Measurements from ENCODE around the gene HDGFL3. TPM values are rescaled to one million over a fixed set of nuclear protein-coding genes. Genes with fewer than 3 reads are reported as not detected.

The HDGFL3 gene
- total and polyA plus RNA-seq, 12 donors: 9.3 to 43.2 (median 38.3) TPM

- Histone ChIP-seq H3K36me3 (no peaks in the 10 kb centered on the region), H3K9me3 (no peaks in the 10 kb centered on the region), H3K27me3 (peaks cover 0 to 32% (median 0%) of the 10 kb centered on the region in 7 donors), H3K4me1 (peaks cover 6 to 72% (median 42%) of the 10 kb centered on the region in 9 donors), H3K4me3 (no peak overlapping the region), H3K27ac (no peak overlapping the region)
- intact Hi-C loops (cut with DNase I): loop anchor here in 6 of 10 donors (5.0 to 10.0 kb wide), 5 partner anchors 137 to 200 kb away; partner anchors contain the start of genes BTBD1 (in 4 of the 6) and C15orf40 (in 4 of the 6)
- TF ChIP-seq, protein P1, sequence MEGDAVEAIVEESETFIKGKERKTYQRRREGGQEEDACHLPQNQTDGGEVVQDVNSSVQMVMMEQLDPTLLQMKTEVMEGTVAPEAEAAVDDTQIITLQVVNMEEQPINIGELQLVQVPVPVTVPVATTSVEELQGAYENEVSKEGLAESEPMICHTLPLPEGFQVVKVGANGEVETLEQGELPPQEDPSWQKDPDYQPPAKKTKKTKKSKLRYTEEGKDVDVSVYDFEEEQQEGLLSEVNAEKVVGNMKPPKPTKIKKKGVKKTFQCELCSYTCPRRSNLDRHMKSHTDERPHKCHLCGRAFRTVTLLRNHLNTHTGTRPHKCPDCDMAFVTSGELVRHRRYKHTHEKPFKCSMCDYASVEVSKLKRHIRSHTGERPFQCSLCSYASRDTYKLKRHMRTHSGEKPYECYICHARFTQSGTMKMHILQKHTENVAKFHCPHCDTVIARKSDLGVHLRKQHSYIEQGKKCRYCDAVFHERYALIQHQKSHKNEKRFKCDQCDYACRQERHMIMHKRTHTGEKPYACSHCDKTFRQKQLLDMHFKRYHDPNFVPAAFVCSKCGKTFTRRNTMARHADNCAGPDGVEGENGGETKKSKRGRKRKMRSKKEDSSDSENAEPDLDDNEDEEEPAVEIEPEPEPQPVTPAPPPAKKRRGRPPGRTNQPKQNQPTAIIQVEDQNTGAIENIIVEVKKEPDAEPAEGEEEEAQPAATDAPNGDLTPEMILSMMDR (IDR thresholded peaks at IDR 0.05): no peak
- ATAC-seq (no peak), DNase-seq (no peak)
- WGBS, 2 donors: 55 to 56% methylated on average over 3 of the region's 3 CpGs
Observed at GRCh38 chr15:83204697-83205096, 2.9 kb downstream of the HDGFL3 start.

DNA sequence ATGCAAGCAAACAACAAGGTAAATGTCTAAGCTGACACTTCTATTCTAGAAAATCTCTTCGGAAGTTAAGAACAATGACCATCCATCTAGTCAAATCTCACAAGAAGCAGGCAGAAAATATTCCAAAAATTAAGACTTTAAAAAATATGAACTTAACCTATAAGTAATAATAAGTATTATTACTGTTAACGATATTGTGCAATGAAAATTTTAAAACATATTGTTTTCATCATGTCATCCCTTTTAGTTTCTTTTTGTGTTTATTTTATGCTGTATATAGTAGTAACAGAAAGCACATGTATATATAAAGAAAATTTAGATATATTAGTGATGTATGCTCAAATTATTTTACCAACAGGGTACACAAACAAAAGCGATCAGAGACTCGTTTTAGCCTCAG is 4.1 kb downstream of the HDGFL3 start:
- intact Hi-C loops (cut with DNase I): loop anchor here in 4 of 10 donors (1.0 to 10.0 kb wide), 4 partner anchors 94 to 199 kb away; partner anchors contain the start of genes BTBD1 (in 2 of the 4) and C15orf40 (in 1 of the 4)
- Histone ChIP-seq H3K4me3 (no peak overlapping the region), H3K27me3 (peaks cover 0 to 21% (median 0%) of the 10 kb centered on the region in 7 donors), H3K27ac (no peak overlapping the region), H3K36me3 (no peaks in the 10 kb centered on the region), H3K4me1 (peaks cover 6 to 82% (median 42%) of the 10 kb centered on the region in 9 donors), H3K9me3 (no peaks in the 10 kb centered on the region)
- DNase-seq: no peak
- 89 to 92% methylated on average over 4 of the region's 4 CpGs for WGBS, 2 donors
- ATAC-seq: no peak
- TF ChIP-seq, protein P1 (IDR thresholded peaks at IDR 0.05): no peak

DNA sequence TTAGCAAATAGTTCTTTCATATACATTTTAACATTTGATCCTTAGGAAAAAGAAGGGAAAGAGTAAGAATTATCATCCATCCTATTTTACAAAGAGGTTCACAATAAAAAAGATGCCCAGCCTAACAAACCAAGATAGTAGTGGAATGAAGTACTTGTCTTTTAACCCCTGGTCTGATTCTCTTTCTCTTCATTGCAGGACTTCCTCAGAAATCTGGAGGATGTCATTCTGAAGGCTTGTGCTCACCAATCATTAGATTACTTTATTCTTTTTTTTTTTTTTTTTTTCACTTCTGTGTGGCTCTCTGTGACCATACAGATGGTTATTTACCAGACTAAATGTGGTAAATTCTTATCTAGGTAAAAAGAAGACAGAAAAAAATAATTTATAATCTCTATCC is 7.0 kb downstream of the HDGFL3 start:
- Histone ChIP-seq H3K9me3 (no peaks in the 10 kb centered on the region), H3K4me1 (peaks cover 5 to 84% (median 42%) of the 10 kb centered on the region in 9 donors), H3K27me3 (no peaks in the 10 kb centered on the region), H3K36me3 (no peaks in the 10 kb centered on the region), H3K4me3 (no peak overlapping the region), H3K27ac (peak overlapping the region in 1 of 10 donors; percentile 18)
- no peak for ATAC-seq
- DNase-seq: no peak
- TF ChIP-seq, protein P1 (IDR thresholded peaks at IDR 0.05): no peak
- intact Hi-C loops (cut with DNase I): loop anchor here in 3 of 10 donors (10.0 kb wide), 3 partner anchors 136 to 196 kb away; partner anchors contain the start of genes BTBD1 (in 2 of the 3) and C15orf40 (in 1 of the 3)

DNA sequence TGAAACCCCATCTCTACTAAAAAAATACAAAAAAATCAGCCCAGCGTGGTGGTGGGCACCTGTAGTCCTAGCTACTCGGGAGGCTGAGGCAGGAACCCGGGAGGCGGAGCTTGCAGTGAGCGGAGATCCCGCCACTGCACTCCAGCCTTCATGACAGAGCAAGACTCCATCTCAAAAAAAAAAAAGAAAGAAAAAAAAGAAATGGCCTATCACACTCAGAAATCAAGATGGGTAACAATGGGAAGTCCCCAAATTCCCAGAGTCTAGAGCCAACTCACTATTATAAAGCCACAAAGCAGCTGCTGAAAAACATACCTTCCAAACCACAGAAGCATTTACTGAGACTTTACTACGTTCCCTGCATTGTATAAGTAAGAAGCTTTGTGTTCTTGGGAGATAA is 7.5 kb downstream of the HDGFL3 start:
- ATAC-seq: no peak
- WGBS, 2 donors: 96 to 98% methylated on average over 7 of the region's 7 CpGs
- intact Hi-C loops (cut with DNase I): loop anchor here in 3 of 10 donors (10.0 kb wide), 3 partner anchors 135 to 195 kb away; partner anchors contain the start of genes BTBD1 (in 2 of the 3) and C15orf40 (in 1 of the 3)

More for the DNA sequence above, 7.5 kb downstream of the HDGFL3 start:
- Histone ChIP-seq H3K27ac (no peak overlapping the region), H3K4me1 (peaks cover 5 to 80% (median 37%) of the 10 kb centered on the region in 9 donors), H3K36me3 (no peaks in the 10 kb centered on the region), H3K9me3 (no peaks in the 10 kb centered on the region), H3K27me3 (no peaks in the 10 kb centered on the region), H3K4me3 (no peak overlapping the region)
- TF ChIP-seq, protein P1 (IDR thresholded peaks at IDR 0.05): no peak
- DNase-seq: no peak

Data from heart right ventricle (tissue), 16 donors.